Type B pancreatic cell (in vitro differentiated cells): ENCODE data around the gene ZFP36L1. TPM values are rescaled to one million over a fixed set of nuclear protein-coding genes. Genes with fewer than 3 reads are reported as not detected.

ENCODE experiments used
- DNase-seq: peaks from one replicate; pipeline ENCODE4 v3.0.0; 2021; ENCODE audit warnings: mixed read lengths; ENCODE audit not compliant: unreplicated experiment; ENCODE audit errors: extremely low spot score
- H3K27ac Mint-ChIP-seq: 2 replicates; pipeline ENCODE4 v1.8.0; 2021; ENCODE audit warnings: mild to moderate bottlenecking, mixed read lengths
- H3K27me3 Mint-ChIP-seq: 2 replicates; pipeline ENCODE4 v1.8.0; 2021; ENCODE audit warnings: mixed read lengths
- H3K36me3 Mint-ChIP-seq: 2 replicates; pipeline ENCODE4 v1.8.0; 2021; ENCODE audit warnings: mixed read lengths
- H3K4me1 Mint-ChIP-seq: one replicate; pipeline ENCODE4 v1.8.0; 2021; ENCODE audit warnings: mixed read lengths; ENCODE audit not compliant: unreplicated experiment
- H3K4me3 Mint-ChIP-seq: 2 replicates; pipeline ENCODE4 v1.8.0; 2021; ENCODE audit warnings: mild to moderate bottlenecking, mixed read lengths
- H3K9me3 Mint-ChIP-seq: 2 replicates; pipeline ENCODE4 v1.8.0; 2021; ENCODE audit warnings: mixed read lengths
- total RNA-seq: library from RNA; stranded (reverse); gene quantifications from 2 replicates; pipeline ENCODE4 v1.2.1, GENCODE V29; 2021; ENCODE audit warnings: low replicate concordance
- TF ChIP-seq, protein P1 (sequence below): fragments of 200-600 bp; sonication (generic); conservative IDR thresholded peaks from 2 replicates; pipeline ENCODE4 v1.5.0; 2021; ENCODE audit warnings: antibody characterized with exemption, mild to moderate bottlenecking

The ZFP36L1 gene
- total RNA-seq, 1 donor from 2014 or later, result 457 TPM

DNA sequence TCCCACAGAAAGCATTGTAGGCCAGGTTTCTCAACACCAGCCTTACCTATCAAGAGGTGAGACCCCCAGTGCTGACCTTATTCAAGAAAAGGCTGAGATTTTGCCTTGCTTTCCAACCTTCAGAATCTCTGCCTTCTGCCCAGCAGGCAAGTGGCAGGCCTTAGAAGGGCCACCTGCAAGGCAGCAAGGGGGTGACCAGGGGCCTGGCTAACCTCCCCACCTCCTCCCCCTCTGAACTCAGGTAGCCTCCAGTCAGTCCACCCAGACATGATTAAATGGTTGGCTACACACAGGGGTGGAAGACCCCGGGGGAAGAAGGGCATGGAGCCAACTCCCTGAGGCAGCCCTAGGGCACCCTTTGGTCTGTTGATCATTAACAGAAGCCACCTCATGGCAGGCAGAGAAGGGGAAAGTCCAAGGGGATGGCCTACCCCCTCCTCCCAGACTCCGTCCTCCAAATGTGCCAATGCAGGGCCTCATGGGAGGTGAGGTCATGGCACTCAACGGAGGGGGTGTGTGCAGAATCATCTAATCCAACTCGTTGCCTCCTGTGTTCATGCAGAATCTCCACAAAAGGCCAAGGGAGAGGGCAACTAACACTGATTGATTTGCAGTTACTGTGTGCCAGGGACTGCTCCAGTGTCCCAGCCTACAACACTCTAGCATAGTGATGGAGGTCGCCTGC is 8.5 kb downstream of the ZFP36L1 start:
- peak; percentile 67 for DNase-seq
- TF ChIP-seq, protein P1, sequence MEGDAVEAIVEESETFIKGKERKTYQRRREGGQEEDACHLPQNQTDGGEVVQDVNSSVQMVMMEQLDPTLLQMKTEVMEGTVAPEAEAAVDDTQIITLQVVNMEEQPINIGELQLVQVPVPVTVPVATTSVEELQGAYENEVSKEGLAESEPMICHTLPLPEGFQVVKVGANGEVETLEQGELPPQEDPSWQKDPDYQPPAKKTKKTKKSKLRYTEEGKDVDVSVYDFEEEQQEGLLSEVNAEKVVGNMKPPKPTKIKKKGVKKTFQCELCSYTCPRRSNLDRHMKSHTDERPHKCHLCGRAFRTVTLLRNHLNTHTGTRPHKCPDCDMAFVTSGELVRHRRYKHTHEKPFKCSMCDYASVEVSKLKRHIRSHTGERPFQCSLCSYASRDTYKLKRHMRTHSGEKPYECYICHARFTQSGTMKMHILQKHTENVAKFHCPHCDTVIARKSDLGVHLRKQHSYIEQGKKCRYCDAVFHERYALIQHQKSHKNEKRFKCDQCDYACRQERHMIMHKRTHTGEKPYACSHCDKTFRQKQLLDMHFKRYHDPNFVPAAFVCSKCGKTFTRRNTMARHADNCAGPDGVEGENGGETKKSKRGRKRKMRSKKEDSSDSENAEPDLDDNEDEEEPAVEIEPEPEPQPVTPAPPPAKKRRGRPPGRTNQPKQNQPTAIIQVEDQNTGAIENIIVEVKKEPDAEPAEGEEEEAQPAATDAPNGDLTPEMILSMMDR, result no peak
- Mint-ChIP-seq H3K9me3 (peaks cover 3% of the 10 kb centered on the region), H3K27me3 (peaks cover 17% of the 10 kb centered on the region), H3K4me1 (peaks cover 57% of the 10 kb centered on the region), H3K27ac (peak overlapping the region; percentile 99), H3K36me3 (peaks cover 27% of the 10 kb centered on the region), H3K4me3 (no peak overlapping the region)

DNA sequence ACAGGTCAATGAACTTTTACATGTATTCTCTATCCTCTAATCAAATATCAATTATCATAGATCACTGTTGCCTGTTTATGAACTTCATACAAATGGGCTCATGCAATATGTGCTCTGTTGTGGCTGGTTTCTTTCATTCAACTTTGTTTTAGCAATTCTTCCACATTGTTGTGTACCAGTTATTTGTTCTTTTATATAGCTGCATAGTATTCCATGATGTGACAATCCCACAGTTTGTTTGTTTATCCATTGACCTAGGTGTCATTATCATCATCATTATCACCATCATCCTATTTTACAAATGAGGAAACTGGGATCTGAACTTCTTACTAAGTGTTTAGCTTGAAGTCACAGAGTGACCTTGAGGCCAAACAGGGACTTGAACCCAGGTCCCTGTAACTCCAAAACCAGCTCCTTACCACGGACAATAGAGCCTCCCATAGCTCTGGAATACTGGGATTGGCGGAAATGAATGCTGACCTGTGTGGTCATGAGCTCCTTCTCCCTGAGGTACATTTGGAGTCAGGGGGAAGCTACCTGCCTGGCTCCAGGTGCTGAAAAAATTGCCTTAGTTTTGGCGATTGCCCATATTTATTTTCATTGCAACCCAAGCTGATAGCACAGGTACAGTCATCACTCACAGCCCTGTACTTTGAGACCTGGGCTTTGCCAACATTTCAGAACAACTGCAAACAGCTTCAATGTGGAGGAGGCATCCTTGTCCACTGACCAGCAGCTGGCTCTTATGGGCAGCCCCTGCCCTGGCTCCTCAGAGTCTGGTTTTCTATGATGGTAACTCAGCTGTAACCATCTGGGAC is 9.2 kb downstream of the ZFP36L1 start:
- Mint-ChIP-seq H3K4me1 (peaks cover 56% of the 10 kb centered on the region), H3K9me3 (peaks cover 3% of the 10 kb centered on the region), H3K27ac (peak overlapping the region; percentile 99), H3K4me3 (no peak overlapping the region), H3K36me3 (peaks cover 20% of the 10 kb centered on the region), H3K27me3 (peaks cover 12% of the 10 kb centered on the region)
- TF ChIP-seq, protein P1, result no peak
- peak; percentile 27 for DNase-seq

DNA sequence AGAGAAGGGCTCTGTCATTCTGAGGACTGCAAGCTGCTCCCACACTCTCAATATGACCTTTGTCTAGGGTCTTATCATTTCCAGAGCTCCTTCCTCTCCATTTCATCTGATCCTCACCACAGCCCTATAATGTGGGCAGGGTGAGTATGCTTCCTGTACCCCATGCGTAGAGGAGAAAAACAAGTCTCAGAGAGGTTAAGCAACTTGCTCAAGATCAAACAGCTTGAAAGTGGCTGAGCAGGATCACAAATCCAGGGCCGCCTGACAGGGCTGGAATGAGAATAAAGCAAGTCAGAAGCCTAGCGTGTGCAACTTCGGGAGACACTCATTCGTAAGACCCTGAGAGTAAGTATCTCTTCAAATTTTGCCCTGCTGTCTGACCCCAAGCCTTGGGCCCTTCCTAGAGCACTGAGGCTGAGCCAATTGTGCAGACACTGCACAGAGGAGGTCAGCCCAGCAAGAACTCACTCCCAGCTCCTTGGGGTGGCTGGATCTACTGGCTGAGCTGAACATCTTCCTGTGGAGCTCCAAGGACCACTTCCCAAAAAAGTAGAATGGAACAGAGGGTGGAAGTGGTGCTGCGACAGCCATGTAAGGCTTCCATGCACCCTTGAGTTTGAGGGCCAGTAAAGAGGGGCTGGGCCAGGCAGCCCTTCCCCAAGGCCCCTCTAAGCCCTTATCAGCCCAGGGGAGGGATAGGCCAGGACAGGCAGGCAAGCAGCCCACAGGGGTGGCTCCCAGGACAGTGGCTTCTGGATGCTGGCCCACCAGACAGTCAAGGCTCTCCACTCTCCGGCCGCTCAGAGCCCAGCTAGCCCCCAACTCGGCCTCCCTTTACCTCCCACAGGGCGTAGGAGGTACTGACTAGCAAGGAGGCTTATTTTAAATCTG is 10.5 kb downstream of the ZFP36L1 start:
- no peak overlapping the region for H3K4me3 Mint-ChIP-seq

DNA sequence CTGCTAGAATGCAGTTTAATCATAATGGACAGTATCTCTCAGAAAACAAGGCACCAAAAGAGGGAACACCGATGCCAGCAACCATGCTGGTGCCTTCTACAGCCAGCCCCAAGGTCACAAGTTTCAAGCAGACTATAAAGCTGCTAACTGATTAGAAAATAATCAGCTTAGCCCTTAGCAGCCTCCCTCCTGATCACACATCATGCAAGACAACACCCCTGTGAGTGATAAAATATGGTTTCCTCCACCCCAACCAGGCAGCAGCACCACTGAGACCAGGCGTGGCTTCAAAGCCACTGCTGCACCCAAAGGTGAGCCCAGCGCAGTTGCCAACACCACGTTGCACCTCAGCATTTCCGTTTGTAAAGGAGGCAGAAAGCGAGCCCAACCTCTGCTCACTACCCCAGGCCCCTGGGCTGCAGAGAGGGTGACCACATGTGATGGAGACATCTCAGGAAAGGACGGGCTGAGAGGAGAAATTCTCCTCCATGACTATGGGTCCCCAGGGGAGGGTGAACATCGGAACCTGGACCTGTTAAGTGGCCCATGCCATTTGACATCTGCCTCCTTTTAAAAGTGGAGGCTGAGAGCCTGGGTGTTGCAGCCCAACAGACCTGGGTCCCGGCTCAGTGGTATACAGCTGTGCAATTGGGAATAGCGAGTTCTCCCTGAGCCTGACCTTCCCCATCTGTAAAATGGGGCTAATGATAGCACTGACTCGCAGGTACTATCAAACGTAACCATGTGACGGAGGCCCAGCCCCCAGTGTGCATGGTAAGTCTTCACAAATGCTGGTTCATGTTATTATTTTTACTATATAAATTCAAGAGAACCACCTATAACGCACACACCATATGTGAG is 11.5 kb downstream of the ZFP36L1 start:
- no peak overlapping the region for H3K4me3 Mint-ChIP-seq
- peak overlapping the region; percentile 81 for H3K27ac Mint-ChIP-seq
- H3K4me1 Mint-ChIP-seq, result peaks cover 47% of the 10 kb centered on the region
- H3K27me3 Mint-ChIP-seq, result peaks cover 1% of the 10 kb centered on the region
- peaks cover under 1% of the 10 kb centered on the region for H3K9me3 Mint-ChIP-seq
- TF ChIP-seq, protein P1, result no peak
- DNase-seq, result peak; percentile 54
- H3K36me3 Mint-ChIP-seq, result no peaks in the 10 kb centered on the region

More for the DNA sequence above, 10.5 kb downstream of the ZFP36L1 start:
- DNase-seq, result peak; percentile 64
- peaks cover 9% of the 10 kb centered on the region for H3K36me3 Mint-ChIP-seq
- TF ChIP-seq, protein P1, result peak; percentile 48
- peaks cover 57% of the 10 kb centered on the region for H3K4me1 Mint-ChIP-seq
- peaks cover 3% of the 10 kb centered on the region for H3K9me3 Mint-ChIP-seq
- peaks cover 11% of the 10 kb centered on the region for H3K27me3 Mint-ChIP-seq
- H3K27ac Mint-ChIP-seq, result no peak overlapping the region
